Measurements from ENCODE around the gene POLR1C.
"Not testable (repeated sequence)": the region's sequence is repeated elsewhere in the genome, so short reads cannot be mapped to it uniquely, and the experiment has no call there.

POLR1C gene

DNA sequence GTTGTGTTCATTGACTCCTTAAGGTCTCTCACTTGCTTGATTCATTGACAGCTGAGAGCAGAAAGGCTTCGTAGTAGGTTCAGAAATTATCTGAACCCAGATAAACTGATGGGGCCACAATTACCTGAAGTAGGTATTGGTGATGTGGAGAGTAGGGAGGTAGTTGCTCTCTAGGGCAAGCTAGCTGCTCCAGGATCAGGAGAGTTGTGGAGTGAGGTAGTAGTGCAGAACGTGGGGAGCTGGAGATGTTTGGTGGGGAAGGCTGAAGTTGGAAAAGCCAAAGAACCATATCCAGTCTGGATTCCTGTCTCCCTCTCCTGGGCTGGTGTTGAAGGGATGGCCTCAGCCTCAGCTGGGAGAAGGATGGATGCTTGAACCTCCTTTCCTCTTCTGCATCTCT, 23.7 kb upstream of the POLR1C start:
- DNase-seq: no peak

- no peak for DNase-seq
These were observed 23.1 kb upstream of the POLR1C start for GRCh38 chr6:43493833-43494232.

DNA sequence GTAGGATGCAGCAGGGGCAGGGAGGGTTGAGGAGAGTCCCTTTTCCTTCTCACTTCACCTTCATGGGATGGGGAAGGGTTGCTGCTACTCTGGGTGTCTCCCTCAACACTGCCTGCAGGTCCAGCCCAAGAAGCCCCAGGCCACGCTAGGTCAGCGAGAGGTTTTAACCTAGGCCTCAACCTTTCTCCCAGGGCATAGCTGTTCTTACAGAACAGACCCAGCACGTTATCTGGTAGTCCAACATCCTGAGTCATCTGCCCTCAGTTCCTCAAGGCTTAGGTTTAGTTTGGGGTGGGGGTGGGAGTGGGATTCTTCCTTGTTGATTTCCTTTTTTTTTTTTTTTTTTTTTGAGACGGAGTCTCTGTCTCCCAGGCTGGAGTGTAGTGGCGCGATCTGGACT, 22.6 kb upstream of the POLR1C start:
- DNase-seq: no peak

DNA sequence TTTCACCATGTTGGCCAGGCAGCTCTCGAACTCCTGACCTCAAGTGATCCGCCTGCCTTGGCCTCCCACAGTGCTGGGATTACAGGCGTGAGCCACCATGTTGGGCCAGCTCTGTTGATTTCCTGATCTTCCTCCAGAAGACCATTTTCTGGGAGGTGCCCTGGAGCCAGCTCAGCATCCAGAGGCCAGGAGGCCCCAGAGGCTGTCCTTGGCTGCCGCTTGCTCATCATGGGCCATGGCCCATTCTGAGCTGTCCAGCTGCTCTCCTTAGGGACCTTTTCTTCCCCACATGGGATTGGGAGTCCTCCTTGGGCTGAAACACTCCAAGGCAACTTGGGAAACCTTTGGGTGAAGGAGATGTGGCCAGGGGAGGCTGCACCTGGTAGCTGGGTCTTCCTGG, 22.1 kb upstream of the POLR1C start:
- DNase-seq: no peak

DNA sequence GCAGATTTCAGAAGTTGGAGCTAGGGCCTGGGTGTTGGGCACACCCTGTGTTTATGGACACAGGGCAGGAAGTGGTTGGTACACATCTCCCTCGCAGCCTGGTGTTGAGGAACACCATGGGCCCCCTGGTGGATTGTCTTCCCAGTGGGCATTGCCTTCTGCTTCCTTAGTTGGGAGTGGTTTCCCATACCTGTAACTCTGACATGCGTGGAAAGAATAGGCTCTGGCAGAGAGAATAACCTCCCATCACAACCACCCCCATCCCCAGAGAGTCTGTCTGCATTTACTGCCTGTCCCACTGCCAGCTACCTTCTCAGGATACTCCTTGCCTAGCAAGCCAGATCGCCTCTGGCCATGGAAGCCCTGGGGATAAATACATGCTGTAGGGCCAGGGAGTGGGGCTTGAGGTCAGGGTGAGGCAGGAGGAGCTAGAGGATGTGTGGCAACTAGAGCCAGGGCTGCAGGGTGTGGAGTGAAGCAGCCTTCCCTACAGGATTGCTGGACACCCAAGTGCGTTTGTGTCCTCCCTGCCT, 21.4 kb upstream of the POLR1C start:
- DNase-seq: no peak

DNA sequence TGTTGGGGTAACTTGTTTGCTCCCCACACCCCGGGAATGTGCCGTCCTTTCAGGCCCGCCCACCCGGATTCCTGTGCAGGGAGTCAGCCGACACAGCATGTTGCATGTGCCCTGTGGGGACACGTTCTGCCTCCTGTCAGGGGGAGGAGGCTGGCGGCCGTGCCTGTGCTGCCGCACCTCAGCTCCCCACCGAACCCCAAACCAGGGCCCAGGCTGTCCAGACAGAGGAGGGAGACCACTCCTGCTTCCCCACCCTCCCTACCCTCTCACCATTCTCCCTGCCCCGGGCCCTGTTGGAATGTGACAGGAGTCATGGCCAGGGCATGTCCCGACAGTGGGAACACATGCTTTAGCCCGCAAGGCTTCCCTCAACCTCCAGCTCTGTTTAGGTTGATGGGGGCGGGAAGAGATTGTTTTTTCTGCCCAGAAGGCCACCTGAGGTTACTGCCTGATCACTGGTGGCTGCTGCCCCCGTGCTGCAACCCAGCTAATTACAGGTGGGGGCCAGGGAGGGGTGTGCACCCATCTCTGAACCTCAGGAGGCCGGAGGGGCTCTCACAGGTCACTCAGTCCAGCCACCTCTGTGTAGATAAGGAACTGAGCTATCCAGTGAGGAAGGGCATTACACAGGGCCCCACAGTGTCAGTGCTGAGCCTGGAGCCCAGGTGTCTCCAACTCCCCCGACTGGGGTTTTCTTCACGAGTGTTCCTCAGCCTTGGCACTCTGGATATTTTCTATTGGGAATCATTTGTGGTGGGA, 20.3 kb upstream of the POLR1C start:
- DNase-seq: peak; percentile 60

- DNase-seq: no peak
These were observed 19.8 kb upstream of the POLR1C start for GRCh38 chr6:43497129-43497396.

- DNase-seq: no peak
These were observed 19.2 kb upstream of the POLR1C start for GRCh38 chr6:43497689-43498088.

DNA sequence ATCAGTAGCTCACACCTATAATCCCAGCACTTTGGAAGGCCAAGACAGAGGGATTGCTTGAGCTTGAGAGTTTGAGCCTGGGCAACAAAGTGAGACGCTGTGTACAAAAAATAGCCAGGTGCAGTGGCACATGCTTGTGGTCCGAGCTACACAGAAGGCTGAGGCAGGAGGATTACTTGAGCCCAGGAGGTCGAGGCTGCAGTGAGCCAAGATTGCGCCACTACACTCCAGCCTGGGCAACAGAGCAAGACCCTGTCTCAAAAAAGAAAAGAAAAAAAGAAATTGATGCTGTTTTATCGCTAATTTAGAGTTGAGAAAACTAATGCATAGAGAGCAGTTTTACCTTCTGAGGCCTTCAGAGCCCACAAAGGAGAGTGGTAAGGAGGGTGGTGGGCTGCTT, 18.6 kb upstream of the POLR1C start:
- not testable (repeated sequence) for DNase-seq

DNA sequence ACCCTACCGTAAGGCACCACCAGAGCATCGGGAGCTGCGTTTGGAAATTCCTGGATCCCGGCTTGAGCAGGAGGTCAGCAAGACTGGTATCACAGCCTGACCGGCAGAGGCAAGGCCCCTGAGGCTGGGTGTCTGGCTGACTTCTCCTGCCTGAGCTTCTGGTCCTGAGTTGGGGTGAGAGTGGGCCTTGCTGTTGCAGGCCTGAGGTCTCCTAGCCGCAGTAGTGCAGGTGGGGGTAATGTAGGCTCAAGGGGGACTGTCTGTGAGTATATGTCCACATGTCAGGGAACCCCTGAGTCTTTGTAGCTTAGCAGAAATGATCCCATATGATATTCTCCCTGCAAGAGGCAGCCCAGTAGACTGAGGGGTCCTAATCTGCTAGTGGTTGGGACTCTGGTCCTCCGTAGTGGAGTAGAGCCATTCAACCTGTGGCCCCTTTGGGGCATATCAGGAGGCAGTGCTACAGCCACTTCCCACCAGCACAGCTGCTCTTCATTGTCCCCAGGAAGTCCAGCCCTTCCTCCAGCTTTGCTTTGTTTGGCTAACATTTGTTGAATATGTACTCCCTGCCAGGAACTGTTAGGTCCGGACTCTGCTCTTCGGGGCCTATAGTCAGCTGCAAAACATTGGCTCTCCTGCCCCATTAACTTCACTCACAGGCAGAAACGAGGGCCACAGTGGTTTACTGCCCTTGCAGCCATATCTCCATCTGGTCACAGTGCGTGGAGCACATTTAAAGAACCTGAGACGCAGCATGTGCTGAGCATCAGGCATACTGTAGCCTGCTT, 17.7 kb upstream of the POLR1C start:
- DNase-seq: no peak

DNA sequence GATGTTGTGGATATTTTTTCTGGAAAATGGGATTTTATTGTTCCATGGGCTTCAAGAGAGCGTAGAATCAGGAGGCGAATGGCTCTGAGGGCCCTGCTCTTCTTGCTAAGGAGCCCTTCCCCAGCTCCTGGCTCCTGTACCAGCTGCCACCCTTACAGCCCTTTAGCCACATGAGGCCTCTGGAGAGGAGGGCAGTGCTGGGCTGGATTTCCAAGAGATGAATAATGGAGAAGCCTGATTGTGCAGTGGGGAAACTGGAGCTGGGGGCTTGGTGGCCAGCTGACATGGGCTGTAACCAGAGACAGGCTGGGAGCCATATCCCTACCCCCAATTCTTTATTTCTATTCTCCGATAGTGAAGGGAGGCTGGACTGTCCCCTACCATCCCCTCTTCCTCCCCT, 16.0 kb upstream of the POLR1C start:
- no peak for DNase-seq

- DNase-seq: no peak
These were observed 14.2 kb upstream of the POLR1C start for GRCh38 chr6:43502666-43503065.

- DNase-seq: no peak
These were observed 13.4 kb upstream of the POLR1C start for GRCh38 chr6:43503443-43503842.

- DNase-seq: no peak
These were observed 11.9 kb upstream of the POLR1C start for GRCh38 chr6:43504756-43505593.

- no peak for DNase-seq
These were observed 11.2 kb upstream of the POLR1C start for GRCh38 chr6:43505718-43506117.

GRCh38 chr6:43506171-43506570, 10.7 kb upstream of the POLR1C start:
- no peak for DNase-seq

DNA sequence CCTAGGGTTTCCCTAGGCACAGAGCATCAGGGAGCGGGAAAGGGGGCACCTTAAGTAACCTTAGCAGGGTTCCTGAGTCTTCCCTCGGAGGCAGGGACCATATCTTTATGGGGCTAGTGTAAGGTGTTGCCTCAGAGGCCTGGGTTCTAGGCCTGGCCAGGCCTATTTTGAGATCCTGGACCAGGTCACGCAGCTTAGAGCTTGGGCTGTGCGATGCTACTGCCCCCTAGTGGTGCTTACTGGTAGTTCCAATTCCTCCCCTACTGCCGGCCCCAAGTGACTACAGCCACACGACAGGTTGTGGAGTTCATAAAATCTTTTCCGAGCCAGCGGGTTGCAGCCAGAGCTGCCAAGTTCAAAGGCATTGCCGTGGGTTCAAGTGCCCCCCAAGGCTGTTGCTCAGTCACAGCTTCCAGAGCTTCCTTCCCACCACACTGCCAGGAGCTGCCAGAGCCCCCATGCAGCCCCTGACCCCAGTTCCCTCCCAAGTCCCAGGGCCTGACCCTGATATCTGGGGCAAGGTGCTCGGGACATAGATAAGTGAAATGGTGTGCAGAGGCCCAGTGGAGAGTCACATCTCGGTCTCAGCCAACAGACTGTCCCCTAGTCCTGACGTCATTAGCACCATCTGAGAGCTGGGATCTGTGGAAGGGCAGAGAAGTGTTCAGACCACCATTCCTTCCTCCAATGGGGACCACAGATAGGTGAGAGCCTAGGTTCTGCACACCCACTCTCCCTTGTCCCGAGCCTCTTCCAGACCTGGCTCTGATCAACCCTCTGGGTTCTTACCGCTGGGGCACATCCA, 10.0 kb upstream of the POLR1C start:
- peak; percentile 70 for DNase-seq

DNA sequence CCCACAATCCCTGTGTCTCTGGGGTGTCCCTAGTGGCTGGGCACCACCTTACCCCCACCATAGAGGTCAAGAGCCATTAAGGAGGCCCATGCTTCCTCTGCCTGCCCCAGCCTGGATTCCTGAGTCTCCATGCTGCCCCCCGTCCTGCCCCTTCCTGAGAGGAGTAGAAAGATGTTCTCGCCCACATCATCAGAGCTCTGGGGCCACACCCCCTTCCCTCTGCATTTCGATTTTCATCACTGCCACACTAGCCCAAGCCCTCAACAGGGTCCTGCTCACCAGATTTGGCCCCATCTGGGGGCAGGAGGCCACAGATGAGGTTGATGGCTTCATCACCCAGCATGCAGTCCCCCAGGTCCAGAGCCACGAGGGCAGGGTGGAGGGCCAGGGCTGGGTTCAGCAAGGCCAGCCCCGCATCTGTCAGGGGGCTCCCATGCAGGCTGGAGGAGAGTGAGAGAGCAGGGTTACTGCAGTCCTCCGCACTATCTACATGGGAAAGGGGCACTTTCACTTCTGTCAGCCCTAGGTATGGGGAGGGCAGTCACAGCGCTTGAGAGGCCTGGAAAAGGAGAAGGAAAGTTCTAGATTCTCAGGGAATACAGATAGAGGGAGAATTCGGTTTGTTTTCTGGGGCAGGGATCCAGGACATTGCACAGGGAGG, 8.3 kb upstream of the POLR1C start:
- DNase-seq: no peak

GRCh38 chr6:43509142-43509983, 7.5 kb upstream of the POLR1C start:
- DNase-seq: no peak

GRCh38 chr6:43509984-43510826, 6.7 kb upstream of the POLR1C start, which contains the start of gene LRRC73:
TSS of gene LRRC73 (minus strand) at chr6:43510346. CDS start at chr6:43509785, 561 bp downstream.
- peak; percentile 79 for DNase-seq

Data from fibroblast of skin of back (primary cell).